GM18909 (cell line): Measurements from ENCODE around the gene SP100.

Experiments
- ATAC-seq: cut with Tn5 transposase; IDR thresholded peaks from one replicate; pipeline ENCODE4 v1.9.1; 2021; ENCODE audit warnings: mild to moderate bottlenecking; ENCODE audit not compliant: unreplicated experiment, poor library complexity

SP100 gene

GRCh38 chr2:230592775-230593174 is 176.8 kb downstream of the SP100 start:
- ATAC-seq: no peak
